Activated CD4-positive, alpha-beta T cell treated with anti-CD3 and anti-CD28 coated beads for 36 hours (primary cell): ENCODE data around the gene RBMS3. TPM values are rescaled to one million over a fixed set of nuclear protein-coding genes. Genes with fewer than 3 reads are reported as not detected.

ENCODE experiments used
- ATAC-seq: fragments of 200-7000 bp; cut with Tn5 transposase; one replicate; pipeline ENCODE4 v1.10.0; 2021; ENCODE audit warnings: mild to moderate bottlenecking, moderate library complexity
- CTCF ChIA-PET: fragments of 350-600 bp; sonication (Branson Sonifier 250); formaldehyde crosslinking; loops from one replicate; lab custom pipeline; 2021; ENCODE audit warnings: antibody characterized with exemption; lab: Charles Lee
- POLR2A ChIA-PET: fragments of 350-600 bp; sonication (Branson Sonifier 250); formaldehyde crosslinking; loops from one replicate; lab custom pipeline; 2021; ENCODE audit warnings: antibody characterized with exemption, inconsistent platforms; lab: Charles Lee
- DNase-seq: peaks from one replicate; pipeline ENCODE4 v3.0.0-alpha.2; 2020
- H3K27ac Mint-ChIP-seq: one replicate; pipeline ENCODE4 v1.8.0; 2021; ENCODE audit warnings: mixed read lengths
- H3K27me3 Mint-ChIP-seq: one replicate; pipeline ENCODE4 v1.8.0; 2021; ENCODE audit warnings: mixed read lengths
- H3K36me3 Mint-ChIP-seq: one replicate; pipeline ENCODE4 v1.8.0; 2021; ENCODE audit warnings: low read depth, mixed read lengths
- H3K4me1 Mint-ChIP-seq: one replicate; pipeline ENCODE4 v1.8.0; 2021; ENCODE audit warnings: mixed read lengths
- H3K4me3 Mint-ChIP-seq: one replicate; pipeline ENCODE4 v1.8.0; 2021; ENCODE audit warnings: mild to moderate bottlenecking, moderate library complexity, mixed read lengths
- H3K9me3 Mint-ChIP-seq: one replicate; pipeline ENCODE4 v1.8.0; 2021; ENCODE audit warnings: low read depth, mixed read lengths
- intact Hi-C, 2 experiments: fragments of 100-400 bp; cut with DNase I in 1 of 2; cut with micrococcal nuclease in 1 of 2; formaldehyde crosslinking; loops; one replicate each; pipeline versions ENCODE4 v1.14.2 to v1.15.1; 2022 to 2024; cut with DNase I, micrococcal nuclease
- total RNA-seq, 2 experiments: library from RNA; stranded (reverse); gene quantifications; one replicate each; pipeline ENCODE4 v1.2.3, GENCODE V29; 2021

RBMS3 gene
- total RNA-seq, 2 experiments from 2014 or later: 1.5 to 2.0 TPM

DNA sequence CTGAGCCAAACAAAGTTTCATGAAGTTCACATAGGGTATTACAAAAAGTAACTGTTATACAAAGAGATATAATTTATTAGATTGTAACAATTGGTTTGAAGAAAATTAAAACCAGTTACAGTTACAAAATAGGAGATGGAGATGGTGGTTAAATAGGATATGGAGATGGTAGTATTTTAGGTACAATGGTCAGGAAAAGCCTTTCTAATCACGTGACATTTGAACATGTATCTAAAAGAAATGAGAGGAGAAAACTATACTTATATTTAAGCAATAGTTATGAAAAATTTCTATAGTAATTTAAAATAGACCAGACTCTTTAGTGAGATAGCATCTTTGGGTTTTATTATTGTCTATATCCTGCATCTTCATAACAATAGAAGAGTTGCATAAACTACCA lies 312.9 kb downstream of the RBMS3 start:
- Mint-ChIP-seq H3K4me3 (no peak overlapping the region), H3K4me1 (no peaks in the 10 kb centered on the region), H3K36me3 (no peaks in the 10 kb centered on the region), H3K9me3 (no peaks in the 10 kb centered on the region), H3K27me3 (peaks cover 6% of the 10 kb centered on the region), H3K27ac (no peak overlapping the region)
- ChIA-PET POLR2A (no interaction called here), CTCF (no interaction called here)
- intact Hi-C loops: no loop called here
- ATAC-seq: no peak
- DNase-seq: no peak

DNA sequence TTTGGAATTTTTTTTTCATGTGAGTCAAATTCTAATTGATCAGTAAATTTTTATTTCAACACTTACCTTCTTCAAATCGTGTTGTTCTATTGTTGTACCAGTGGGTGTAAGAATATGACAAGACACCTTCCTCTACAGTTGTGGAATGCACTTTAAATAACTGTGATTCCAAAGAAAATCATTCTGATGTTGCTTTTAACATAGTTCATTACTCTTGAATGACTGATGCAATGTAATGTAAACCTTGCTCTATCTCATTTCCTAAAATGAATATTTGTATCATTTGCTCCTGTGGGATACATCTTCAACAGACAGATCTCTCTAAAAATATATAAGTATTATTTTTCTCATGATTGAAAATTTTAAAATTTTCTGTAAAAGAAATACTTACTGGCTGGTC lies 313.4 kb downstream of the RBMS3 start:
- CTCF ChIA-PET: no interaction called here
- Mint-ChIP-seq H3K9me3 (no peaks in the 10 kb centered on the region), H3K4me1 (no peaks in the 10 kb centered on the region), H3K4me3 (no peak overlapping the region), H3K27ac (no peak overlapping the region), H3K36me3 (no peaks in the 10 kb centered on the region), H3K27me3 (peaks cover 2% of the 10 kb centered on the region)
- no peak for ATAC-seq
- DNase-seq: no peak
- POLR2A ChIA-PET: no interaction called here
- intact Hi-C loops: no loop called here

DNA sequence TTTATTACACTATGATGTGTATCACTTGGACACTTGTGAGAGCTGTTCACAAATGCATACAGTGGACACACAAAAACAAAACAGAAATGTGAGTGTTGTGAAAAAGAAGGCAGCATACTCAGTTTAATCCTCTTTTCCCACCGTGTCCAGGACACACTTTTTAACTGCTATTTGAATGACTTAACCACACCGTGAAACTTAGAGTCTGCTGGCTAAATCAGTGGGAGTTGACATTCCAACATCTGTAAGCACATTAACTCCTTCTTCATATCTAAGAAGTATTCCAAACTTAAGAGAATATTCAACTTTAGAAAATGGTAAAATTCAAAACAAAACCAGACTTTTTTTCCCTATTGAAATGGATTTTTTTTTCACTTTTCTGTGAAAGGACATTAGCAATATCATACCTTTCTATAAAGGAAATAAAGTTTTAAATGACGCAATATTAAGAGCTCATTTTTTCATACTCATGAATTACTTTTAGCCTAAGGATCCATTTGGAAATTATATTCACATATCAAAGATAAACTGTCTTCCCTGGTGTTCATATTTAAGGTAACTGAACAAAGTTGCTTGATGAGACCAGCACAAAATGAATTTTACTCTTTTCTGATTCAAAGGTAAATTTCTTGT lies 316.6 kb downstream of the RBMS3 start:
- H3K36me3 Mint-ChIP-seq: no peaks in the 10 kb centered on the region
- H3K4me1 Mint-ChIP-seq: no peaks in the 10 kb centered on the region
- no peak for DNase-seq
- intact Hi-C loops: no loop called here
- no peak overlapping the region for H3K4me3 Mint-ChIP-seq
- ATAC-seq: no peak
- peaks cover 2% of the 10 kb centered on the region for H3K27me3 Mint-ChIP-seq
- ChIA-PET POLR2A (interaction anchor here (0.6 kb wide), 1 partner anchor 312 kb away, joined by 7 read pairs; no protein-coding TSS in a partner anchor), CTCF (no interaction called here)
- no peak overlapping the region for H3K27ac Mint-ChIP-seq
- no peaks in the 10 kb centered on the region for H3K9me3 Mint-ChIP-seq

DNA sequence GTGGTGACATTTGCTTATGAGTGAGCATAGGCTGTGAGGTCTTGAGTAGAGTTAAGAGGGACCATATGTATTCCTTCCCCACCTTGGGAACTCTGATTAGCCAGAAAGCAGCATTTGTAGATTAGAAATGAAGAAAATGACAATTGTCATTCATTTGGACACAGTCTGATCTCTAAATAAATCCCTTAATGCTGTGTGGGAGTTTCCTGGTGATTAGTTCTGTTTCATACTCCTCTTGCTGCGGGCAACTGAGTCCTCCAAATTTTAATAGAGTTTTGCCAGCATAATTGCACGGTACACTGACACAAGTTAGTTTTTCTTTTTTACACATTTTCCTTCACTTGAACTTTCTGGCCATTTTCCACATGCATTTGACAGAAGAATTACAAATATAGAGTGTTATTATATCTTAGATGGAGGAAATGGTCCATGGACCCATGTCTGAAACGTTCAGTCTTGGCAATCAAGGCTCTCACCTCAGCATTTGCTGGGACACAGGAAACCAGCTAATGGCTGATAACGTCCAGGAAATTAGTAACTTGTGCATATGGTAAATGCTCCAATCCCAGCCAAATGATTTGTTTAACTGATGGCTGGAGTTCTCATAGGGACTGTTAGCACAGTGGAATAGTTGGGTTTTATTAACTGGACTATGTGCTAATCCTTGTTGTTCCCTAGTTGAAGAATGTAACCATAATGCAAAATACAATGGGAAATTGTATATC lies 321.2 kb downstream of the RBMS3 start:
- H3K4me3 Mint-ChIP-seq: no peak overlapping the region
- H3K4me1 Mint-ChIP-seq: no peaks in the 10 kb centered on the region
- no peak for ATAC-seq
- H3K27me3 Mint-ChIP-seq: no peaks in the 10 kb centered on the region
- DNase-seq: no peak
- ChIA-PET POLR2A (no interaction called here), CTCF (no interaction called here)
- intact Hi-C loops: no loop called here
- no peaks in the 10 kb centered on the region for H3K9me3 Mint-ChIP-seq
- H3K36me3 Mint-ChIP-seq: no peaks in the 10 kb centered on the region
- no peak overlapping the region for H3K27ac Mint-ChIP-seq

DNA sequence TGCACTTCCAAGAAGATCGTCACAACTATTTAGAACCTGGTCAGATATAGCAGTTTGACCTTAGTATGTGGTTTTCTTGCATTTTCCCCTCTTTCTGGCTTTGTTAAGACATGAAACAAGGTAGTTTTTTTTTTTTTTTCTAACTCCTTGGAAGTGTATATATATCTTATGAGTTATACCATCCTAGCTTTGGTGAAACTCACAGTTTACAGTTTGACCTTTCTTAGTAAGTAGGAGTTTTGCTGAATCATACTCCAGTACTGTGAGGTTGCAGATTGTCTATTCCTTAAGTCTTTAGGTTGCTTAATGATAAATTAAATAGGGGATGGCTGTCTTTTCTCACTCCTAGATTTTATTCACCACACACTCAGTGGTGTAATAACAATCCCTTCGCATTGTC lies 325.0 kb downstream of the RBMS3 start:
- intact Hi-C loops: no loop called here
- ChIA-PET CTCF (no interaction called here), POLR2A (no interaction called here)
- H3K4me3 Mint-ChIP-seq: no peak overlapping the region
- H3K36me3 Mint-ChIP-seq: no peaks in the 10 kb centered on the region
- DNase-seq (no peak), ATAC-seq (no peak)
- H3K4me1 Mint-ChIP-seq: no peaks in the 10 kb centered on the region
- no peaks in the 10 kb centered on the region for H3K27me3 Mint-ChIP-seq
- no peak overlapping the region for H3K27ac Mint-ChIP-seq
- no peaks in the 10 kb centered on the region for H3K9me3 Mint-ChIP-seq

DNA sequence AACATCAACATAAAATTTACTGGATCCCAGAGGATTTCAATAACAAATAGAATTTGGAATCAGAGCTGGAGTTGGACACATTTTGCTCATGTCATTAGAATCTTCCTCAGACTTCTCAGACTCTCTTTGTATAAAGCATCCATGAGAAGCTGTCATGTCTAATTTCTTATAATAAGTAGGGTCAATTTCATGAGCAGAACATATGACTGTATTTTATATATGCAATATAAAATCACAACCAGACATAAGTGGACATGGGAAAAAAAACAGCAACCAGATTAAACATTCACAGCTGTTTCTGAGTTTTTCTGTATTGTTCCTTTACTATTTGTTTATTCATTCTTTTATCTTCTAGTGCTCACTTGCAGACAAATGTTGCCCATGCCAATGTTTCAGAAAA lies 325.5 kb downstream of the RBMS3 start:
- Mint-ChIP-seq H3K4me1 (no peaks in the 10 kb centered on the region), H3K27ac (no peak overlapping the region), H3K4me3 (no peak overlapping the region), H3K36me3 (no peaks in the 10 kb centered on the region), H3K9me3 (no peaks in the 10 kb centered on the region), H3K27me3 (no peaks in the 10 kb centered on the region)
- intact Hi-C loops: no loop called here
- CTCF ChIA-PET: no interaction called here
- DNase-seq (no peak), ATAC-seq (no peak)
- POLR2A ChIA-PET: no interaction called here

DNA sequence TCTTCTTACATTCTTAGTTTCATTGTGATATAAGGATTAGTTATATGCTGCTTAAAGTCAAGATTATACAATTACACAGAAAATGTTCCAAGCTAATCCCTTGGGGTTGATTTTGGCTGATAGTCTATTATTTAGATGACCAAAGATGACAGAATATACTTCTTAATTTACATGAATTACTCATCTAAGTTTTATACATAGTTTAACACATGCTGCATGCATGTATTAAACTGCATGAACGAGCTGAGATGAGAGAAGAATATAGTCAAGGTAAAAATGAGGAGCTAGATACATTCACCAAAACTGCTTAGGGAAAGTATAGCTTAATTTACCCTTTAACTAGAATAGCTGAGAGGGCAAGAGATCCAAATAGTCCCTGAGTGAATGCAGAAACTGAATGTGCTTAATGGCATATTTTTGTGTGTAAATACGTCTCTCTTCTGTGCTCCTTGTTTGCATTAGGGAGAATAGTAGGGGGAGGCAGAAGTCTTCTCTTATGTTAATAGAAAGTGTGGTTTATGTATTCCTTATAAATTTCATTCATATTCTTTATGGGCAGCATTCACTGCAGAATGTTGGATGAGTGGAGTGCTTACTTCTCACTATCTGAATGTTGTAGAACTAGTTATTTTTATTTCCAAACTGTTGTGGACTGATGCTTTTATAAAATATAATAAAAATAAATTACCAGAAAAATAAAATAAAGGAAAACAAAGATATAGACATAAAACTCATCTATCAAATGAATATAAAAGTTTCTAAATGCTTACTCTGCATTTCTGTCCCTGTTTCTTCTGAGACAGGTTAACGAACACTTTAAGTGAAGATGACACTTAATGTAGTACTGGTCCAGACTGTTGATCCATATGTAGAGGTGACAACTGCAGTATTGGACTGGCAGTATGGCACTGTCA lies 327.8 kb downstream of the RBMS3 start:
- no peak for DNase-seq
- H3K9me3 Mint-ChIP-seq: no peaks in the 10 kb centered on the region
- intact Hi-C loops: no loop called here
- H3K27me3 Mint-ChIP-seq: no peaks in the 10 kb centered on the region
- CTCF ChIA-PET: no interaction called here
- no peak overlapping the region for H3K4me3 Mint-ChIP-seq
- no peaks in the 10 kb centered on the region for H3K4me1 Mint-ChIP-seq
- H3K36me3 Mint-ChIP-seq: no peaks in the 10 kb centered on the region
- ATAC-seq: no peak
- no peak overlapping the region for H3K27ac Mint-ChIP-seq
- POLR2A ChIA-PET: no interaction called here

DNA sequence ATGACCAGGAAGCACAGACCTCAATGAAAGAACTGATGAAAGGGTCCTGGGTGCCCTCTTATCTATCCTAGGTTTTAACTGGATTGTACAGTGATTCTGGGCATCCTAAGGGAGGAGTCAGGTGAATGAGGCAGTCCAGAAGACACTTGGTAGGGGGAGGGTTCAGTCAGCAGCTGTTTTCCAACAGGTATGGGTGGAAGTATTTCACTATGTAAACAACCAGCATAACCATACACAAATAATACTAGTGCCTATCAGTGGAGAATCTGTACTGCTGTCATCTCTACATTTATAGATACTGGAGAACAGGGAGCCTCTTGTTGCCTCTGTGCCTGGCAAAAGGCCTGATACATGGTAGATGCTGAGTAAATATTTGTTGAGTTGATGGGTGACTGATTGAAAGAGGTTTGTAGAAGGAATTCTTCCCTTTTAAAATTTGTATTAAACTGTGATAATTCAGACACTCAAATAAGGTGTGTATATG lies 328.5 kb downstream of the RBMS3 start:
- ATAC-seq: no peak
- intact Hi-C loops: no loop called here
- H3K9me3 Mint-ChIP-seq: no peaks in the 10 kb centered on the region
- no peak overlapping the region for H3K27ac Mint-ChIP-seq
- H3K27me3 Mint-ChIP-seq: no peaks in the 10 kb centered on the region
- H3K4me1 Mint-ChIP-seq: no peaks in the 10 kb centered on the region
- H3K36me3 Mint-ChIP-seq: no peaks in the 10 kb centered on the region
- DNase-seq: no peak
- no peak overlapping the region for H3K4me3 Mint-ChIP-seq
- ChIA-PET POLR2A (no interaction called here), CTCF (no interaction called here)

DNA sequence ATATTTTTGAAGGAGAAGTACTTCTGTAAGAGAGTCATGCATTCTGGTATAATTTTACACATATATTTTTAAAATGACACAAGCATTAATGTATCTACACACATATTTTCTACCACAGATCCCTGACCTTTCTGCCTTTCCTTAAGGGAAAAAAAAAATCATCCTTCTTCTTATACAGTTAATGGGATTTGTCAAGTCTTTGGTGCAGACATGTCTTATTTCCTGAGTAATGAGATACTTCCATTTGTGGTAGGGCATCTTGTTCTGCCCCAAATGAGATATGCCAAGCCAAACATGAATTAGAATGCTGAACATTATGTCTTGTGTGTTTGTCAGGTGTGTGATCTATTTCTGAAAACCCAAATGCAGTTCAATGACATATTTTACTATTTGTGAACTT lies 329.9 kb downstream of the RBMS3 start:
- H3K4me3 Mint-ChIP-seq: no peak overlapping the region
- peaks cover under 1% of the 10 kb centered on the region for H3K27me3 Mint-ChIP-seq
- DNase-seq (no peak), ATAC-seq (no peak)
- no peak overlapping the region for H3K27ac Mint-ChIP-seq
- ChIA-PET POLR2A (no interaction called here), CTCF (no interaction called here)
- intact Hi-C loops: no loop called here
- no peaks in the 10 kb centered on the region for H3K9me3 Mint-ChIP-seq
- no peaks in the 10 kb centered on the region for H3K36me3 Mint-ChIP-seq
- H3K4me1 Mint-ChIP-seq: no peaks in the 10 kb centered on the region

DNA sequence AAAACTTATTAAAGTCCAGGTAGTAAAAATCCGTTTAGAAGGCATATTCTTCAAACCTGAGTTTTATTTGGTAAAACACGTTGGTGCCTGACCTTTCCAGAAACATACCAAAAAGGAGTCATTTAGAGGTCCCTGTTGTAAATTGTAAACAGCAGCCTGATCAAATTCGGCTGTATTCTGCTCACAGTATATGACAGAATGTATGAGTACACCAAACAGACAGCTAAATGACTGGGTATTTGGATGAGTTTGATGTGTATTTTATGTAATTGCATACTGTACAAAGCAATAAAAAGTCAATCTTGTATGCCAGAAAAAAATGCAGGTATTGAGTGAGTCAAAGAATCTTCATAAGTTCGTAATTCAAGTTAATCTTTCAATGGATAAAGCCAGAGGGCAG lies 330.4 kb downstream of the RBMS3 start:
- POLR2A ChIA-PET: interaction anchor here (0.6 kb wide), 1 partner anchor 70 kb away, joined by 4 read pairs; no protein-coding TSS in a partner anchor
- H3K4me3 Mint-ChIP-seq: no peak overlapping the region
- no peaks in the 10 kb centered on the region for H3K36me3 Mint-ChIP-seq
- ATAC-seq (no peak), DNase-seq (no peak)
- H3K4me1 Mint-ChIP-seq: no peaks in the 10 kb centered on the region
- H3K27me3 Mint-ChIP-seq: peaks cover 2% of the 10 kb centered on the region
- no peaks in the 10 kb centered on the region for H3K9me3 Mint-ChIP-seq
- H3K27ac Mint-ChIP-seq: no peak overlapping the region
- intact Hi-C loops: no loop called here
- CTCF ChIA-PET: no interaction called here

DNA sequence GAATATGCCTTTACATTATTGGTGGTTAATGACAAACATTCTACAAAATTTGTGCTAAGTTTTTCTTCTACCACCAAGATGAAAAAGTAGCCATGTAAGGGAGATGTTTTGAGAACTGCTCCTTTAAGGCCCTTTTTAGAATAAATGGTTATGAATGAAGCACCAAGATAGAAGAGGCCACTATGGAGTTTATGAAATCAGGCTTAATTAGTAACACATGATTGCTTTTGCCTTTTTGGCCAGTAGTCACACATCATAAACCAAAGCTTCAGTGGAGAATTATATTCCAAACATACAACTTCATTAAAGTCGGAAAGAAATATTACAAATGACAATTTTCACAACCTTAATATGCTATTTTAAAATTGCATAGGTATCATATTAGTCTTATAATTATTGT lies 331.7 kb downstream of the RBMS3 start:
- POLR2A ChIA-PET: no interaction called here
- no peak overlapping the region for H3K27ac Mint-ChIP-seq
- H3K4me1 Mint-ChIP-seq: no peaks in the 10 kb centered on the region
- no peak for DNase-seq
- H3K36me3 Mint-ChIP-seq: no peaks in the 10 kb centered on the region
- no peak overlapping the region for H3K4me3 Mint-ChIP-seq
- no peak for ATAC-seq
- H3K9me3 Mint-ChIP-seq: no peaks in the 10 kb centered on the region
- CTCF ChIA-PET: no interaction called here
- peaks cover 2% of the 10 kb centered on the region for H3K27me3 Mint-ChIP-seq
- intact Hi-C loops: no loop called here
